GM19463 (cell line): Measurements from ENCODE around the gene AGBL4.
A peak's percentile ranks its signal among the peaks of the same experiment; 100 is the strongest.

ENCODE experiments used
- ATAC-seq: cut with Tn5 transposase; IDR thresholded peaks from one replicate; pipeline ENCODE4 v1.9.1; 2021; ENCODE audit warnings: mild to moderate bottlenecking, moderate library complexity; ENCODE audit not compliant: unreplicated experiment

AGBL4 gene

GRCh38 chr1:48693674-48694320, 1330.0 kb downstream of the AGBL4 start:
- ATAC-seq, result no peak

GRCh38 chr1:48693180-48693579, 1330.6 kb downstream of the AGBL4 start:
- no peak for ATAC-seq

GRCh38 chr1:48692235-48692634, 1331.5 kb downstream of the AGBL4 start:
- ATAC-seq, result no peak

GRCh38 chr1:48691429-48692001, 1332.2 kb downstream of the AGBL4 start:
- ATAC-seq, result peak; percentile 79

GRCh38 chr1:48688102-48688760, 1335.5 kb downstream of the AGBL4 start:
- ATAC-seq, result peak; percentile 51

GRCh38 chr1:48687282-48688045, 1336.3 kb downstream of the AGBL4 start:
- ATAC-seq, result no peak

GRCh38 chr1:48686159-48686558, 1337.6 kb downstream of the AGBL4 start:
- ATAC-seq, result no peak

- ATAC-seq, result no peak
Measured at GRCh38 chr1:48684381-48684780, 1339.4 kb downstream of the AGBL4 start.

- no peak for ATAC-seq
Measured at GRCh38 chr1:48683839-48684238, 1339.9 kb downstream of the AGBL4 start.

GRCh38 chr1:48681476-48682305, 1342.1 kb downstream of the AGBL4 start:
- no peak for ATAC-seq

- ATAC-seq, result no peak
Measured at GRCh38 chr1:48680411-48681035, 1343.2 kb downstream of the AGBL4 start.

- no peak for ATAC-seq
Measured at GRCh38 chr1:48679859-48680258, 1343.9 kb downstream of the AGBL4 start.

- ATAC-seq, result peak; percentile 36
Measured at GRCh38 chr1:48678710-48679505, 1344.8 kb downstream of the AGBL4 start.

- ATAC-seq, result peak; percentile 40
Measured at GRCh38 chr1:48677306-48678287, 1346.2 kb downstream of the AGBL4 start.

- ATAC-seq, result no peak
Measured at GRCh38 chr1:48676822-48677221, 1346.9 kb downstream of the AGBL4 start.

- no peak for ATAC-seq
Measured at GRCh38 chr1:48676376-48676775, 1347.4 kb downstream of the AGBL4 start.

- no peak for ATAC-seq
Measured at GRCh38 chr1:48675251-48675650, 1348.5 kb downstream of the AGBL4 start.

GRCh38 chr1:48674641-48675040, 1349.1 kb downstream of the AGBL4 start:
- no peak for ATAC-seq
